Body of pancreas (tissue), 4 donors: ENCODE data around the gene PLPP3.

Experiments
- CTCF ChIP-seq, 7 experiments: fragments of 450-650 bp in 4 of 7; fragments of 200-600 bp in 3 of 7; sonication (generic) in 3 of 7; IDR thresholded peaks; one replicate each; pipeline ENCODE4 v1.5.1; 2016 to 2019; ENCODE audit warnings: antibody characterized with exemption in 7 of 7
- POLR2A ChIP-seq, 3 donors: fragments of 450-650 bp; IDR thresholded peaks; one replicate each; pipeline ENCODE4 v1.6.1; 2016; ENCODE audit warnings: antibody characterized with exemption in 3 of 3, mild to moderate bottlenecking in 2 of 3

GRCh38 chr1:56585985-56586384 lies 6.6 kb upstream of the PLPP3 start:
- no peak for TF ChIP-seq CTCF (IDR thresholded peaks at IDR 0.05)
- no peak for TF ChIP-seq POLR2A (IDR thresholded peaks at IDR 0.05)
